Mammary epithelial cell (primary cell): Measurements from ENCODE around the gene PHC3.

Source experiments
- CTCF ChIP-seq, 2 donors: IDR thresholded peaks in 1 of 2; conservative IDR thresholded peaks in 1 of 2; 2 replicates each; pipeline ENCODE4 v1.5.1; 2011 to 2012; ENCODE audit warnings: inconsistent platforms in 2 of 2, low read length in 2 of 2, mild to moderate bottlenecking in 2 of 2, control low read depth in 1 of 2, low read depth in 1 of 2; ENCODE audit not compliant: insufficient read depth in 1 of 2; ENCODE audit errors: extremely low read depth in 1 of 2
- EZH2 ChIP-seq: IDR thresholded peaks from 2 replicates; pipeline ENCODE4 v1.6.1; 2012; ENCODE audit warnings: low read length, inconsistent platforms, borderline replicate concordance

DNA sequence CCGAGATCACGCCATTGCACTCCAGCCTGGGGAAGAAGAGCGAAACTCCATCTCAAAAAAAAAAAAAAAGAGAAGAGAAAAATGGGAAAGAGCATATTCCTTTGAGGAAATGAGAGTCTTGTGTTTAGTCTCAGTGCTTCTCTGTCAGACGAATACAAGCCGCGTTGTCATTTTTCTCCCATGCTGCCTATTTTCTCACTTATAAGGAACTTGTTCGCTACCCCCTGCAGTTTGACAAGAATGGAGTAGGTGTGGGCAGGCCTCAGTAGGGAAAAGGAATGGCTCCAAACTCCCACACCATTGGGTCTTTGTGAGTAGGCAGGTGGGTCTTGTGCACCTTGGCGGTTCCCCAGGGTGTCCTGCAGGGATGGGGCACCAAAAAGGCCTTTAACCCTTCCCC lies 137.3 kb downstream of the PHC3 start:
- TF ChIP-seq CTCF (conservative IDR thresholded peaks at IDR 0.05 in 1 of 2, IDR thresholded peaks at IDR 0.05 in 1 of 2; ENCODE audit: extremely low read depth in 1 of 2, insufficient read depth in 1 of 2, low read depth in 1 of 2, low read length in 2 of 2): no peak
- no peak for TF ChIP-seq EZH2
